H1 (cell line): ENCODE measurements around the gene OSMR. TPM values are rescaled to one million over a fixed set of nuclear protein-coding genes. Genes with fewer than 3 reads are reported as not detected.

ENCODE experiments used
- HDAC2 ChIP-seq, 2 experiments: fragments of 300-600 bp in 1 of 2; sonication (generic) in 1 of 2; IDR thresholded peaks; 2 replicates each; pipeline ENCODE4 v1.6.1; 2011 to 2012; ENCODE audit warnings: low read depth in 2 of 2, low read length in 2 of 2, mild to moderate bottlenecking in 2 of 2, moderate library complexity in 2 of 2, borderline replicate concordance in 1 of 2, inconsistent platforms in 1 of 2
- SIN3A ChIP-seq, 2 experiments: IDR thresholded peaks in 1 of 2; conservative IDR thresholded peaks in 1 of 2; 2 replicates each; pipeline ENCODE4 v1.6.1; 2011 to 2012; ENCODE audit warnings: low read length in 2 of 2, improper control_type of control experiment in 1 of 2, low read depth in 1 of 2, mild to moderate bottlenecking in 1 of 2
- SIRT6 ChIP-seq: IDR thresholded peaks from one replicate; pipeline ENCODE4 v1.7.1; 2012; ENCODE audit warnings: low read length, inconsistent platforms
- polyA plus RNA-seq, 7 experiments: library from polyadenylated mRNA; depleted of rRNA in 3 of 7; stranded (reverse) in 5 of 7; unstranded in 2 of 7; fragments of >200 nt in 5 of 7; fragments of 200-250 nt in 2 of 7; gene quantifications; 1 replicate in 5 of 7; 2 replicates in 1 of 7; 4 replicates in 1 of 7; pipeline versions ENCODE4 v1.2.1 to v1.2.3, GENCODE V29; 2011 to 2013; ENCODE audit warnings: missing spikeins in 2 of 7, mixed read lengths in 2 of 7
- total RNA-seq: library from RNA; stranded (reverse); fragmentation: NEBNext Ultra II Directional; extraction: Animal tissue kit (Norgen Biotek cat#: 25700); gene quantifications from 2 replicates; pipeline ENCODE4 v1.2.1, GENCODE V29; 2021

OSMR gene
- total and polyA plus RNA-seq, 2 of the 8 experiments (the other 6 are each of a cell fraction or from before 2014, with no cell fraction given): 2.3 to 2.6 TPM

DNA sequence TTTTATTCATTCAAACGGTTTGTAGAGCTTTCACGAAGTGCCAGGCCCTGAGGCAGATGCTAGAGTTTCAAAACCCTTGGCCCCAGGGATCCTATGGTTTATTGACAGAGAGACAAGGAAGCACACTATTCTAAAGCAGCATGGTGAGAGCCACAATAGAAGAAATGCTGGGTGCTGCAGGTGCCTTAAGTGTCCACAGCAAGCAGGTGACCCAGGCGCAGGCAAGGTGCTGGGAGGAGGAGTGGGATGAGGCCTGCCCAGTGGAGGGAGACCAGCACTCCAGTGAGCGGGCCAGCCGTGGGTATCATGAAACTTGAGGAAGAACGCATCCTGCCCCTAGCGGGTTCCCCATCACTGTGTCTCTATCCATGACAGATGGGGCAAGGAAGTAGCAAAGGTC lies 71.0 kb downstream of the OSMR start (continued):
- TF ChIP-seq SIRT6 (no peak), HDAC2 (IDR thresholded peaks at IDR 0.05; ENCODE audit: borderline replicate concordance in 1 of 2, low read depth in 2 of 2, low read length in 2 of 2) (no peak), SIN3A (conservative IDR thresholded peaks at IDR 0.05 in 1 of 2, IDR thresholded peaks at IDR 0.05 in 1 of 2; ENCODE audit: low read depth in 1 of 2, low read length in 2 of 2) (no peak)
